ENCODE measurements around the gene CA5A.
"Not testable (repeated sequence)": the region's sequence is repeated elsewhere in the genome, so short reads cannot be mapped to it uniquely, and the experiment has no call there.

CA5A gene

DNA sequence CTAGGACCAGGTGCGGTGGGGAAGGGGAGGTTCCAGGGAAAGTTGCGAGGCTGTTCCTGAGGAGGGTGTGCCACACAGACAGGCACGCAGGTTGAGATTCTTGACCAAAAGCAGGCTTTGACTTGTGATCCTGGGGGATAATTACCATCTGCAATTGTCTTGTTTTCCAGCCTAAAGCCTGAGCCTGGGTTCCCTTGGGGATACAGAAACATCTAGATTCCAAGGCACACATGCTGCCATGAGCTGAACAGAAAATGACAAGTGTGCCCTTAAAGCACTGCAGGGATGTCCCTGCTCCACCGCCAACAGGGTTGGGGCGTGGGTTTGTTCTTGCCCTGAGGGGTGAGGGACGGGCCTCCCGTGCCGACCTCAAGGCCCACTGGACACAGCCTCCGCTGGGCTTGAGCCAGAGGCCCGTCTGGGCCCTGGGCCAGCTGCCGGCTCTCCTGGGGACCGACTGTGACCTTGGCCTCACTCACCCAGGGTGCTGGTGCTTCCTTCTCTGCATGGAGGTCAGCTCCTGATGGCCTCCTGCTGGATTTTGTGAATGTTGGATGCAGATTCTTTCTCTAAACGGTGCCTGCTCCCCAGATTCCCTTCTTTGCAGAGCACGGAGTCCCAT is 14.0 kb downstream of the CA5A start:
- DNase-seq (ENCODE audit: low spot score): no peak

DNA sequence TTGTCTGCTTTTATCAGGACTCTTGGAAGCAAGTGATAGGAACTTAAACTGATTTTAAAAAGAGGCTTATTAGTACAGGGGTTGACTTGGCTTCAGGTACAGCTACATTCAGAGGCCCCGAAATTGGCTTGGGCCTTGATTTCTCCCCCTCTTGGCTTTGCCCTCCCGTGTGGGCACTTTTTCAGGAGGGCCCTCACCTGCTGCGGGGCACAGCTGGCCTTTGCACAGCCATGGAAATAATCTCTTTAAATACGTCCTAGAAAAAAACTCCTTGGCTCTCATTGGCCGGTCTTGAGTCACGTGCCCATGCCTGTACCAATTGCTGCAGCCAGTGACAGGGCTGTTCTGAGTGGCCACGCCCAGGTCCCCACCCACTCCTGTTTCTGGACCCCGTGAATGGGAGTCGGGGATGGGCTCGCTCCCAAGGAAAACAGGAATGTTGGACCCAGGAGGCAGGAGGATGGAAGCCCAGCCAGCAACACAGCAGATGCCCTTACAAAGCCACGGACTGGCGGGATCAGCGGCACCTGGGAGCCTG is 15.0 kb downstream of the CA5A start:
- DNase-seq (ENCODE audit: low spot score): no peak

DNA sequence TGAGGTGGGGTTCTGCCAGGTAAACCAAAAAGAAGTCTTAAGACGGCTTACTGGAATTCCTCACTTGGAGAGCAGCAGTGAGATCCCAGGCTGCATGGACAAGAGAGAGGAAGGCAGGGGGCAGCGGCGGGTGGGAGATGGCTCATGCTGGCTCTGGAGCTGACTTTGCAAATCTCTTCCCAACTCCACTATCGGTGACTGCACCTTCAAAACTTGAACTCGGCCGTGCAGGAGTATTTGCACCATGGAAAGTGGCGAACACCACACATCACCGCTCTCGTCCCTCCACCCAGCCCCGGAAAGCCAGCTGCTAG is 16.7 kb downstream of the CA5A start:
- DNase-seq (ENCODE audit: low spot score): no peak

DNA sequence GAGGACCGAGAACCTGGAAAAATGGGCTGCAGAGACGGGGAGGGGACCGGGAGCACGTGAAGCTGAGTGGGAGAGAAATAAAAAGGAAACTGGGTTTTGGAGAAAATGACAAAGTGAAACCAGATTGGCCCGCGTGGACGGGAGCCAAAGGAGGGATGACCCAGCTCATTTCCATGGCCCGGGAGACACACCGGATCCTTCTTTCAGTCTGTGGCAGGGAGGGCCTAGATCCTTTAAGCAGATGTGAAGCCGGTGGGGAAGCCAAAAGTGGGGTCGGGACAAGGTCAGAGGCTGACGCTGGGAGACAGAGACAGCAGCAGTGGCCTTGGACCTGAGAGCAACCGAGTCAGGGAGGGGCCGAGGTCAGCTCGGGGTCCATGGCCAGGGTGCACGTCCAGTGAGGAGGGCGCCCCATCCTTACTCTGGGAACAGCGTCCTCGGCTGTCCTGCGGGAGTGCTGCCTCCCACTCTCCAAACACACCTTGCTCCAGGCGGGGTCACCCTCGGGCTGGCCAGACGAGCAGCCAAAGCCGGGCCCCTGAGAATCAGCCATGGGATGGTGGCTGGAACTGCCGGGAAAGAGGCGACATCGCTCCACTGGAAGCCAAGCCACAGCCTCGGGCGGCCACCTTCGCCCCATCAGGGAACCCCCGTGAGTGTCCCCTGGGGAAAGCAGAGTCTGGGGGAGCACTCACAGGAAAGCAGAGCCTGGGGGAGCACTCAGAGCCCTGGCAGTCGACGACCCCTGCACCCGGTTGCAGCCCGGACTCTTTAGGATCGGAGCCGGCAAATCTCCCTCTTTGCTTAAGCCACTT is 17.3 kb downstream of the CA5A start:
- DNase-seq (ENCODE audit: low spot score): no peak

DNA sequence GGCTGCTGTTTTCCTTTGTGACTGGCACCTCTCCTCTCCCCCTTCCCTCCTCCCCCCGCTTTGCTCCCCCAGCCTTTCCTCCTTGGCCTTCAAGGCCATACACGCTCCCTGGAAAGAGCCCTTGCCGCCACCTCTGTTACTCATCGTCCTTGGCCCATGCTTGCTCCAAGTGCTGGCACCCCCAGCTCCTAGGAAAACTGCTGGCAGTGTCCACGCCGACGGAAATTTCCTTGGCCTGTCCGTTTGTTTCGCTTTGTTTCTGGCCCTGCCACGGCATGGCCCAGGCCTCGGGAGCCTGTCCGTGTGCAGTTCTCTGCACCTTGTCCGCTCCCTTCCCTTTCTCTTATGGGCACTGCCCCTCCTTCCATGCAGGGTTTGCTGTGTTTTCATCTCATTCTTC is 18.0 kb downstream of the CA5A start:
- DNase-seq (ENCODE audit: low spot score): no peak

DNA sequence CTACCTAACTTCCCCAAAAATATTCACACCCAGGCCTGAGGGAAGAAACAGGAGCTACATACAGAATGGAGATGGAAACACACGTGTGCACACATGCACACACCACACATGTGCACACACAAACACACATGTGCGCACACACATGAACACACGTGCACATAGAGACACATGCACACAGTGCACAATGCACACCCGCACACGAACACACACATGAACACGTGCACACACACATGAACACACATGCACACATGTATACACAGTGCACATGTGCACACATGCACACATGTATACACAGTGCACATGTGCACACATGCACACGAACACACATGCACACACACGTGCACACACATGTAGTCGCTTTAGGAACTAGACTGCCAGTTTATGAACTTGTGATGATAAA is 18.8 kb downstream of the CA5A start:
- DNase-seq (ENCODE audit: low spot score): no peak

DNA sequence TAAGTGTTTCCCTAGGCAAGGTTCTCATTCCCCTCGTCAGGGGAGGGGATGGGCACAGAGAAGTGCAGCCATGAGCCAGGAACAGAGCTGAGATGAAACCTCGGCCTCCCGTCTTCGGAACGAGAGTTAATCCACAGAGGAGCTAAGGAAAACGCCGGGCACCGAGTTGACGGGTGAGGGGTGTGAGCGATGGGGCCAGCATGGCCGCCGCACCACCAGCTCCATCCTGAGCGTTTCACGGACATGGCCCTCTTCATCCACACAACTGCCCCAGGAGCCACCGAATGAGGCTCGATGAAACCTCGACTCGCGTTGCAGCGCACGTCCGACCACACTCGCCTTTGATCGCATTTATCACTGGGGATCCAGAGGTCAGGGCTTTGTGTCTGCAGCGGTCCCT is 21.5 kb downstream of the CA5A start:
- DNase-seq (ENCODE audit: low spot score): no peak

DNA sequence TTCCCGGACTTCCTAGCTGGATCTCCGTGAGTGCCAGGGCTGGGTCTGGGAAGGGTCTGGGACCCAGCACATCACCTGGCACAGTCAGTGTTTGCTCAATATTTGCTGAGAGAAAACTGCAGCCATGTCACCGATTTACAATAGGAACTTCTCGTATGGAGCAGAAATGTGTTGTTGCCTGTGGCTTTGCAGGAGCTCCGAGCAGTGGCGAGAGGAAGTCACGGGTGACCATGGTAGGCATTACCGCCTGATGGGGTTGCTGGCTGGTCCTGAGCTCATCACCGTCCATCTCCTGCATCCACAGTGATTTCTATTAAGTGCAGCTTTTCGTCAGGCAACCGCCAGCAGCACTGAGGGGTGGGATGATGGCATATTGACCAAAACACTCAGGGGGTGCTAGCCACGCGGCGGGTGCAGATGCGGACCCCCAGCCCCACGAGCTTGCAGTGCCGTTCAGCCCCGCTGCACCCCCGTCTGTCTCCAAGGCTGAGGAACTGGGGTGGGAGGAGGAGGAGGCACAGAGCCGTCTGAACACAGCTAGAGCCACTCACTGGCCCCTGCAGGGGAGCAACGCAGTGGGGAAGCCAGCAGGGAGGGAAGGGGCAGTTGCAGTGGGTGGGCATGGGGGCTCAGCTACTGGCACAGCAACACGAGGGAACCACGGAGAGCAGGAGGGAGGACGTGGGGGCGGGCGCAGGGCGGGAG is 22.2 kb downstream of the CA5A start:
- not testable (repeated sequence) for DNase-seq (ENCODE audit: low spot score)

DNA sequence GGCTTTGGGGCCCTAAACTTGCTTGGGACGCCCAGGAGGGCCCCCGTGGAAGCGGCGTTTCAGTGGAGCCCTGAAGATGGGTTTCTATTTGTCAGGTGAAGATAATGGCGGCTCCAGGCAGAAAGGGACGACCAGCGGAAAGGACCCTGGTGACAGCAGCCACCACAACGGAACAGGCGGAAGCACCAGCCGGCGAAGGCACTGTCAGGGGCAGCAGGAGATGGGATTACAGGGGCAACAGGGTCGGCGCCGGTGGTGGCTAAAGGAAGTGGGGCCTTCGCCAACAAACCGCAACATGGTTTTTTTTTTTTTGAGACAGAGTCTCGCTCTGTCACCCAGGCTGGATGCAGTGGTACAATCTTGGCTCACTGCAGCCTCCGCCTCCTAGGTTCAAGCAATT is 23.6 kb downstream of the CA5A start:
- not testable (repeated sequence) for DNase-seq (ENCODE audit: low spot score)

DNA sequence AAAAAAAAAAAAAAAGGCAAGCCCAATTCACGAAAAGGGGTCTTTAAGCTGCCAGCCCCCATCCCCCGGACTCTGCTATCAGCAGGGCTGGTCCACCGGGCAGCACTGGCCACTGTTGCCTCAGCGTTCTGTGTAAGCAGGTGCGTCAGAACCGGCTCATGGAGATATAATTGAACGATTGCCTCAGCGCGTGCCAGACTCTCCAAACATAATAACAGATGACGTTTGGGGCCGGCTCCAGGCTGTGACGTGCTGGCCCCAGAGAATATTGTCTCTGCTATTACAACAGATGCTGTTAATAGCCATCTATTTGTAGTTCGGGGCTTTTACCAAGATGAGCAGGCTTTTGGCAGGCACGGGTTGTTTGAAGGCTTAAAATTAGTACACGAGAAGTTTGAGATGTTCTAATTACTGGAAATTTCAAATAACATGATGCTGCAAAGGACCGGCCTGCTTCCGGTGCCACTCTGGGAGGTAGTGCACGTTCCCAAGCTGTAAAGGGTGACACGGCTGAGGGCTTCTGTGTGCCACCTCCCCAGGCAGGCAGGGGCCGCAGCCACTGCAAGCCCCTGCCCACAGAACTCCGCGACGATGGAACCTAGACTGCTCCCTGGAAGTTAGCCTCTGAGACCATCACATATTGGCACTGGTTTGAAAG is 25.1 kb downstream of the CA5A start:
- DNase-seq (ENCODE audit: low spot score): not testable (repeated sequence)

DNA sequence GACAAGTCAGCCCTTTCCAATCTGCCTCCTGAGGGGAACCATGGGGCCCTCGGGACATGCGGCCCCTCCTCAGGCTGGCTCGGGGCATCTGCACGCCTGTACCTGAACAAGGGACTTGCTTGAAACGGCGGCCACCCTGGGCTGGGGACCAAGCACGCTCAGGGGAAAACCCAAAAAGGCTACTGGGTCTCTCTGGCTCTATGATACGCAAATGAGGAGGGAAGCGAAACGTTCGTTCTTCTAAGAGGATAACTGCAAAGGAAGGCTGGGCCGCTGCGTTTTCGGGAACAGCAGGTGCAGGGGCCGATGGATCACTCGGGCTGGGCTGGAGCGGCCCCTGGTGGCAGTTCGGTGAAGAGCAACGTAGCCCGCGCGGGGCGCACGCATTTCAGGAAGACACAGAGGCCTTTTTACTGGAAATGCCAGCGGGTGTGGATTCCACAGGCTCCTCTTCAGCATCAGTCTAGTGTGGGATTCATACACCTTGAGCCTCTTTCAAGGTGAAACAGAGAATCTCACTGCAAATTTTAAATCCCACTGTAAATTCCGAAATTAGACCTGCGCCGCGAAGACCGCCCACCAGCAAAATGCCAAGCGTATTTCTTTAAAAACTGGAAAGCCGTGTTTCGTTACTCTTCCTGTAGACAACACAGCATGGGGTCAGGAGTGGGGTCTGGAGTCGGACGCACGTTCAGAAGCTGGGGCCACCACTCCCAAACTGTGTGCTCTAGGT is 27.0 kb downstream of the CA5A start:
- peak; percentile 69 for DNase-seq (ENCODE audit: low spot score)

DNA sequence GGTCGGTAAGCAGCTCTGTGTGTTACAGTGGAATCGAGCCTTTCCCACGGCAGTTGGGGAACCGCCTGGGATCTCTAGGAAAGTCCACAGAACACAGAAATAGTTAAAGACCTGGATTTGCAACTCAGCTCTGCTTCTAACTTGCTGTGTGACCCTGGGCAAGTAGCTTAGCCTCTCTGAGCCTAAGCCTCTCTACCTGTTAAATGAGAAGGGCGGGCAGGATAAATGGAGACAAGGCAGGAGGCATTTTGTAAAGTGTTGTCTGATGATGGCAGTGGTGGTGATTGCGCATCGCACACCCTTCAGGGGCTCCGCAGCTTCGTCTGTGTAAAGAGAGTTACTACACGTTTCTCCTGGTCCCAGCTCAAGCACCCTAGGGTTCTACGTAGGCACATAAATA is 28.2 kb downstream of the CA5A start:
- not testable (repeated sequence) for DNase-seq (ENCODE audit: low spot score)

DNA sequence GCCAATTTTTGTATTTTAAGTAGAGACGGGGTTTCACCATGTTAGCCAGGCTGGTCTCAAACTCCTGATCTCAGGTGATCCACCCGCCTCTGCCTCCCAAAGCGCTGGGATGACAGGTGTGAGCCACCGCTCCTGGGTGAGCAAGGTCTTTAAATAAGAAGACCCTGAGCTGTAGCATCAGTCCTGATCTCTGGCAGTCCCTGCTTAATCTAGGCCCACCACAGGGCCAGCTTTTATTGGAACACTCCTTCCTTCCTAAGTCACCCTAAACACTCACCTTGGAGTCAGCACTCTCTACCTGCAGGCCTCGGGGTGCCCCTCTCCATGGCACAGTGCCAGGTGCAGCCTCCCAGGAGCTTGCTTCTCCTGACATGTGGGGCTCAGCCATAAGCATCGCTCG is 30.8 kb downstream of the CA5A start:
- DNase-seq (ENCODE audit: low spot score): not testable (repeated sequence)

DNA sequence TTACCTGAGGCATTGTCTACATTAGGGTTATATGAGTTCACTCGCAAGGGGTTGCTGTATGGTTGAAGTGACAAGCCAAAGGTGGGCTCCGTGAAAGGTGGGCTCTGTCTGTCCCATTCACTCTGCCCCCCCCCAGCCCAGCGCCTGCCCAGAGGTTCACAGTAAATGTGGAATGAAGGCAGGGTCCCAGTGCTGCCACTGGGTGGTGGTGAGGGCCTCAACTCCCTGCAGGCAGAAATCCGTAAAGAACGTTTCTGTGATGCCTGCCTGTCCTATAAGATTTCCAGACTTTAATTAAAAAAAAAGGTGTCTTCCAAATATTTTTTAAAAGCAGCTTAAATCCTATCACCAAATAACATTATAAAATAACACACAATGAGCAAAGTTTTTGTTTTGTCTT is 31.4 kb downstream of the CA5A start:
- not testable (repeated sequence) for DNase-seq (ENCODE audit: low spot score)

DNA sequence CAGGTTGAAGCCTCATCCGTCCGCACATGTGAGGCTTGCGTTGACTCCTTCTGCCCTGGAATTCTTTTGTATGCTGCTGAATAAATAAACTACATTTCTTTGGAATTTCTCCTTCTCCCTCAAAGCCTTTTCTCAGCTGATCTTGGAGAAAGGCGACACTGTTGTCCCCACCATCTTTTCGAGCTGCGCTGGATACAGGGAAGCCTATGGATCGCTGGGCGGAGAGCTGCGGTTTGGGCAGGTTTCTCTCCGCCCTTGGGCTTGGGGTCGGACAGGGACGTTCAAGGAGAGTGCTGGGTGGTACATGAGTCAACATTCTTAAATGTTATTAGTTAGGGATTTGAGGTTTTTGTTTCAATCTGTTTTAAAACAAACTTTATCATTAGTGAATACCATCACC is 35.8 kb downstream of the CA5A start:
- not testable (repeated sequence) for DNase-seq (ENCODE audit: low spot score)

DNA sequence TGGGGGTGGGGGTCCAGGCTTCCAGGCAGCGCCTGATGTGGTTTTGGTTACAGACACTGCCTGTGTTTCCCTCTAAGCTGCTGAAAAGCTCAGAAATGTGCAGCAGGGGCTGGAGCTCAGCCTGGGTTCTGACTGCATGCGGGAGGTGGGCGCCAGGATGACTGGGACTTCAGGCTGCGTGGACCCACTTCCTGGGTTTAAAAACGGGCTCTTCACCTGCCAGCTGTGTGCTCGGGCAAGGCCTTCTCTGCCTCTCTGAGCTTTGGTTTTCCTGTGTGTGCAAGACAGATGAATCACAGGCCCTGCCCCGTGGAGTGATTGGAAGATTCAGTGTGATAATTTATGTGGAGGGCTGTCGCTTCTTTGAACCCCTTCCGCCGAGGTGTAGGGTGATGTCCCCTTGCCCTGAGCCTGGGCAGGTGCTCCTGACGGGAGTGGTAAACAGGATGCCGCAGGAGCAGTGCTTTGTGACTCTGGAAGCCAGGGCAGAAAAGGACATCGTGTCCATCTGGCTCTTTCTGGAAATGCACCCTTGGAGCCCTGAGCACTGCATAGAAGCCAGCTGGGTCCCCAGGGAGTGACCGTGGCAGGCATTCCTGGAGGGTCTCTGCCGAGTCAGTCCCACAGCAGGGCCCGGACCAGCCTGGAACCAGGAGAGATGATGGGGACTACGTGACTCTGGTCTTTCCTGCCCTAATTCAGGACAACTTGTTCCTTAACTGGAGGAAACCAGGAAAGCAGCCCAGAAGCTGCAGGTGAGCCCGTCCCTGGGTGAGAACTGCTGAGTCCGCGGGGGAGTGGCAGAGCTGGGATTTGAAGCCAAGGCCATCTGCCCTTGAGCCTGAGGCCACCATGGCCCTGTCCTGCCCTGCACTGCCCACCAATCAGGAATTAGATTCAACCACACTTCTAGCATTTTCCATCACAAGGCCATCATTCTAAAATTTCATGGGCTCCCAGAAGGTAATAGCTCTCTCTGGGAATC is 38.5 kb downstream of the CA5A start:
- no peak for DNase-seq (ENCODE audit: low spot score)

DNA sequence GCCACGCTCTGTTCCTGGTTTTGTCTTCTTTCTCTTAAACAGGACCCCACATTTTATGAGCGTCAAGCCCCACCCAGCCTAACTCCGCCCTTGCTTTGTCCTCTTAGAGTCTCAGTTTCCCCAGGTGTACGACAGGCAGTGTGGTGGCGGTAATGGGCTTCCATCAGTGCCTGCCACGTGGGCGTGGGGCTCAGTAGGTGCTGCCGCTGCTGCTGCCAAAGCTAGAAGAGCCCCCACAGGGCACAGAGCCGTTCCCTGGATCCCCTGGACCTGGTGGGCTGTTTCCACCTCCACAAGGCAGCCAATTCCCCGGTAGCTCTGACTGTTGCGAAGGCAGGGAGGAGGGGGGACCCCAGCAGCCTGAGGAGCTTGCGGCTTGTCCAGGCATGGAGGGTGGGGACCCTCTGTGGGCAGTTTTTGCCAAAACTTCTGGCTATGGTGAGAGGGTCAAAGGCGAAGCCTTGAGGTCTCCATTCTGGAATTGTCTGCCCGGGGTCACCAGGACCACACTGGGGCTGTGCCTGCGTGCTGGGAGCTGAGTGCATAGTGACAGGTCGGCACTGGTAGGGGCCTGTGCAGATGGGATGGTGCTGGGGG is 39.3 kb downstream of the CA5A start:
- DNase-seq (ENCODE audit: low spot score): not testable (repeated sequence)

DNA sequence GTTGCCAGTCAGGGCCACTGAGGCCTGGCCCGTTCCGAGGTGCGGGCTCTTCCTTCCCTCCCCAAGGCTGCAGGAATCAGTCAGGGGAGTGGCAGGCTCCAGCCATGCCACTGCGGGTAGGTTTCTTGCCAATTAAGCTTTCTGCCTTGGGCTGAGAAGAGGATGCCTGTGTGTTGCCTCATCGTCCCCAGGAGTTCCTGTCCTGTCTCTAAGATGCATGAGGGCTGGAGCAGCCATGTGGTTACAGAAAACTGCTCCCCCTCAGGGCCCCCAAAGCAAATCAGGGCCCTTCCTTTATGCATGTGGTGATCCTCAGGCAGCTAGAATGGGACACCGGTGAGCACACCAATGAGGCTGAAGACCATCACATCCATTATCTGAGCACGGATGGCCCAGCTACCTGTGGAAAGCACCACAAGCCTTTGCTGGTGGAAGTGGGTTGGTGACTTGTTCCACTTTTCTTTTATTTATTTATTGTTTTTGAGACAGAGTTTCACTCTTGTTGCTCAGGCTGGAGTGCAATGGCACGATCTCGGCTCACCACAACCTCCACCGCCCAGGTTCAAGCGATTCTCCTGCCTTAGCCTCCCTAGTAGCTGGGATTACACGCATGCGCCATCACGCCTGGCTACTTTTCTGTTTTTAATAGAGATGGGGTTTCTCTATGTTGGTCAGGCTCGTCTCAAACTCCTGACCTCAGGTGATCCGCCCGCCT is 40.0 kb downstream of the CA5A start:
- not testable (repeated sequence) for DNase-seq (ENCODE audit: low spot score)

DNA sequence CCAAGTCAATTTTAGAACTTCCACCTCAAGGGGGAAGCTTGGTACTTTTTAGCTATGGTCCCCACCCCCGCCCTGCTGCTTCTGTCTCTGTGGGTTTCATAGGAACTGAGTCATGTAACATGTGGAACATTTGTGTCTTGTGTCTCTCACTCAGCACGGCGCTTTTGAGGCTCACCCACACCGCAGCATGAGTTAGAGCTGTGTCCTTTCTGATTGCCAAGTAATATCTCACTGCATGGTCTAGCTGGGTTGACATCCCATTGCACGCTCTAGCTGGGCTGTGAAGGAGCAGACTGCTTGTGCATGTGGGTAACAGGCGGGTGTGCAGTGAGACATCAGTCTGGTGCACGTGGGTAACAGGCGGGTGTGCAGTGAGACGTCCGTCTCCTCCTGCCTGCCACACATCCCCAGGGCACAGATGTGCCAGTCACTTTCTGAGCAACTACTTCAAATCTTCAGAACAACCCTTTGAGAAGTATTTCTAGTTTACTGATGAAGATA is 40.6 kb downstream of the CA5A start:
- no peak for DNase-seq (ENCODE audit: low spot score)

Data from hematopoietic multipotent progenitor cell treated with erythropoietin and hydrocortisone succinate and interleukin-3 and kit ligand, for 15 days (in vitro differentiated cells).